ENCODE data around the gene STPG1. TPM values are rescaled to one million over a fixed set of nuclear protein-coding genes. Genes with fewer than 3 reads are reported as not detected.

STPG1 gene, protein sequence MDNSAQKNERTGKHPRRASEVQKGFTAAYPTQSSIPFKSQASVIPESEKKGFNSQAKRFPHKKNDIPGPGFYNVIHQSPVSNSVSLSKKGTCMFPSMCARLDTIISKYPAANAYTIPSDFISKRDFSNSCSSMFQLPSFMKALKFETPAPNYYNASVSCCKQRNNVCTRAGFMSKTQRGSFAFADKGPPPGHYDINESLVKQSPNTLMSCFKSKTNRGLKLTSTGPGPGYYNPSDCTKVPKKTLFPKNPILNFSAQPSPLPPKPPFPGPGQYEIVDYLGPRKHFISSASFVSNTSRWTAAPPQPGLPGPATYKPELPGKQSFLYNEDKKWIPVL
- 18.0 TPM for total RNA-seq

DNA sequence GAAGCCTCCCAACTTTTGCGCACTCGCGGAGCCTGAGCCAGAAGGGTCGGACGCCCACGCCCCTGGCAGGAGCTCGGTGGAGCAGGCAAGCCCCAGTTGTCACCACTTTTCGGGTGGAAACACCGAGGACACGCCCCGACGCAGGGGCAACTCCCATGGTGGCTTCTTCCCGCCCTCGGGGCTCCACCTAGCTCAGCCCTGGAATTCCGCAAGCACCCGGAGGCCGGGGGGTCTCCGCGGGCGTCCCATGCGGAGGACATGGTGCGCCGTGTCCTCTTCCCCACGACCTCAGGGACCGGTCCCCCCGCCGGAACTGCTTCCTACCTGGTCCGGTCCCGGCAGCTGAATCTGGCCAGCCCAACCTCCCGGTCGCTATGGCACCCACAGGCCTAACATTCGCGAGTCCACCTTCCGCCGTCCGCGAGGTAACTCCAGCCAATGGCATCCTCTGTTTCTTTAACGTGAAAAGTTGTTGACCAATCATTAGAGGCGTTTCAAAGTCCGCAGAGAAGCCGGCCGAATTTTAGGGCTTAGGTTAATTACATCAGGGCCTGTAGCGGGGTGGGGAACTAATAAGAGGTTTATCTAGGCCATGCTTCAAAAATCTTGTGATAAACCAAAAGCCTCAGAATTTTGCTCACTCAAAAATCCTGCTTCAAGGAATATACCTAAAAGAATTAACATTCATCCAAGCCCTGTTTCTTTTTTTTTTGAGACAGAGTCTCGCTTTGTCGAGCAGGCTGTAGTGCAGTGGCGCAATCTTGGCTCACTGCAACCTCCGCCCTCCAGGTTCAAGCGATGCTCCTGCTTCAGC lies at the start of gene STPG1:
TSS of gene STPG1 (minus strand) at position 433 of the 814 bp plus-strand sequence. CDS start 12,394 bp downstream, outside the sequence.

DNA sequence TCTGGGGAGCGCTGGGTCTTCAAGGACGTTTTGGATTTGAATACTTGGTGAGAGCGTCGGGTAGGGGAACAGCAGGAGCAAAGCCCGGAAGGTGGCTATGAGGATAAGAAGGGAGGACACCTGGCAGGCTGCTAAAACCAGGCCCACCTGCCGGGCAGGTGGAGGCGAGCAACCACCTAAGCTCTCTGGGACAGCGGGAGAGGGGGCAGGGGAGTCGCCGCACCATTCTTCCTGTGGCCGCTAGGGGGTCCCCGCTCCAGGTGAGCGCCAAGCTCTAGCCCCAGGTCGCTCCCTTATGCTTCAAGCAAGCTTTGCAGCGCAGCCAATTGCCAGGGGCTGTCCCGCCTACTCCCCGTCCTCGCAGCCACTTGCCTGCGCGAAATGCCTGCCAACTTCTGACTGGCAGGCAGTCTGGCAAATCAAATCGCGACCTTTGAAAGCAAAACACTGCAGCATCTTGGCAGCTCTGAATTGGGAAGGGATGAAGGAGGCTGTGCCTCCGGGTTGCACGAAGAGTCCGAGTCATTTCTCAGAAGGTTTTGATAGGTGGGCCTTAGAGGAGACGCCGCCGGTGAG lies 1.8 kb upstream of the STPG1 start, which contains the start of gene NIPAL3:
TSS of gene NIPAL3 (plus strand) at position 469 of the 576 bp plus-strand sequence. CDS start 3,746 bp downstream, outside the sequence.

DNA sequence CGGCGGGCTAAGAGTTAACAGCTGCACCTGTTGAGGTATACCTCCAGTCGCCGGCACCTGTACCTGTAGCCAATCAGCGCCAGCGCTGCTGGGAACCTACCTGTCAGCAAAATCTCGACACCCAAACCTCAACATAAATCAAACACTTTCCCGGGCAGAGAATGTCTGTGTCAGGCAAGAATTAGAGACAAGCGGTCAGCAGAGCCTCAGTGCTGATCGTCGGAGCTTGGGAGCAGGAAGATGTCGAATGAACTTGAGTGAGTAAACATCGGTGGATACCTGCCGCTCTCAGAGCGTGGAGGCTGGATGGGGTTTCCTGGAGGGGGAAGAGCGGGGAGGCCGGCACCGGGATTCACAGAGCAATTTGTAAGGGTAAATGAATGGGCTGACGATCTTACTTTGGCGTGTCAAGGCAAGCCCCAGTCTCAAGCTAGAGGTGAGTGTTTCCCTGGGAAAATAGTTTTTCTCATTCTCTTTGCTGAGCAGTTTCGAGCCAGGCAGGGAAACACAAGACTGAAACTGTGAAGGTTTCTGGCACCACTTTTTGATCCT lies 94.2 kb downstream of the STPG1 start, which contains the start of gene GRHL3:
TSS of gene GRHL3 (plus strand) at position 46 of the 552 bp plus-strand sequence. CDS start at position 241, 195 bp downstream.

Other genes starting within 250 kb of the STPG1 start
- 2.3 TPM for gene IFNLR1, start 226.5 kb downstream of the STPG1 start, total RNA-seq
- 0.23 TPM for gene GRHL3, start 94.4 kb downstream of the STPG1 start, total RNA-seq
- gene NIPAL3, start 2.0 kb upstream of the STPG1 start, total RNA-seq: 54.7 TPM
- 44.3 TPM for gene RCAN3, start 89.1 kb upstream of the STPG1 start, total RNA-seq
- 1.4 TPM for gene NCMAP, start 142.3 kb upstream of the STPG1 start, total RNA-seq
- 48.4 TPM for gene SRRM1, start 229.5 kb upstream of the STPG1 start, total RNA-seq